Right cardiac atrium (tissue), 5 donors: Measurements from ENCODE around the gene PYCARD. TPM values are rescaled to one million over a fixed set of nuclear protein-coding genes. Genes with fewer than 3 reads are reported as not detected.

ENCODE experiments used
- ATAC-seq, 2 donors: fragments of 200-7000 bp; cut with Tn5 transposase; one replicate each; pipeline versions ENCODE4 v1.8.0 to v1.9.1; 2020; ENCODE audit warnings: moderate library complexity in 2 of 2, mild to moderate bottlenecking in 1 of 2
- DNase-seq, 3 donors: peaks; one replicate each; pipeline ENCODE4 v3.0.0-alpha.2; 2020
- H3K27ac ChIP-seq: one replicate; pipeline ENCODE4 v1.5.1; 2013; ENCODE audit warnings: mild to moderate bottlenecking, low read length, control low read depth, moderate library complexity
- H3K27me3 ChIP-seq: one replicate; pipeline ENCODE4 v1.6.1; 2013; ENCODE audit not compliant: control insufficient read depth, insufficient read depth
- H3K4me1 ChIP-seq: one replicate; pipeline ENCODE4 v1.6.1; 2013; ENCODE audit warnings: low read length; ENCODE audit not compliant: control insufficient read depth, insufficient read depth
- H3K4me3 ChIP-seq: one replicate; pipeline ENCODE4 v1.5.1; 2013; ENCODE audit warnings: low read length, control low read depth
- H3K9me3 ChIP-seq: one replicate; pipeline ENCODE4 v1.6.1; 2013; ENCODE audit warnings: low read length; ENCODE audit not compliant: control insufficient read depth
- WGBS: extraction: QIAGEN DNeasy Blood & Tissue Kit; methylation state at CpG from one replicate; pipeline ENCODE4 v1.1.7; 2013; 5-methylcytosine and 5-hydroxymethylcytosine counted together
- intact Hi-C, 4 donors: fragments of 100-400 bp; cut with DNase I; formaldehyde crosslinking; loops; one replicate each; pipeline versions ENCODE4 v1.11.0 to v1.14.0; 2022 to 2023
- polyA plus RNA-seq: library from polyadenylated mRNA; stranded (reverse); fragments of 200-250 nt; gene quantifications from one replicate; pipeline ENCODE4 v1.2.3, GENCODE V29; 2013
- total RNA-seq, 4 donors: library from RNA; stranded (reverse); fragmentation: NEBNext Ultra II Directional; extraction: Animal tissue kit (Norgen Biotek cat#: 25700); gene quantifications; one replicate each; pipeline ENCODE4 v1.2.1, GENCODE V29; 2021
- donor health status: healthy with polysubstance abuse.
- donor health status: DM: no; HTN: yes; CAD: no.
- donor health status: DM: no; HTN: no; CAD: no.
- donor health status: DM: no; HTN: yes; CAD: no; lungs with severe emphysema.
- donor health status: DM: yes; HTN: yes; CAD: no.

PYCARD gene
- total and polyA plus RNA-seq, 5 donors, result 6.6 to 13.2 (median 8.0) TPM

DNA sequence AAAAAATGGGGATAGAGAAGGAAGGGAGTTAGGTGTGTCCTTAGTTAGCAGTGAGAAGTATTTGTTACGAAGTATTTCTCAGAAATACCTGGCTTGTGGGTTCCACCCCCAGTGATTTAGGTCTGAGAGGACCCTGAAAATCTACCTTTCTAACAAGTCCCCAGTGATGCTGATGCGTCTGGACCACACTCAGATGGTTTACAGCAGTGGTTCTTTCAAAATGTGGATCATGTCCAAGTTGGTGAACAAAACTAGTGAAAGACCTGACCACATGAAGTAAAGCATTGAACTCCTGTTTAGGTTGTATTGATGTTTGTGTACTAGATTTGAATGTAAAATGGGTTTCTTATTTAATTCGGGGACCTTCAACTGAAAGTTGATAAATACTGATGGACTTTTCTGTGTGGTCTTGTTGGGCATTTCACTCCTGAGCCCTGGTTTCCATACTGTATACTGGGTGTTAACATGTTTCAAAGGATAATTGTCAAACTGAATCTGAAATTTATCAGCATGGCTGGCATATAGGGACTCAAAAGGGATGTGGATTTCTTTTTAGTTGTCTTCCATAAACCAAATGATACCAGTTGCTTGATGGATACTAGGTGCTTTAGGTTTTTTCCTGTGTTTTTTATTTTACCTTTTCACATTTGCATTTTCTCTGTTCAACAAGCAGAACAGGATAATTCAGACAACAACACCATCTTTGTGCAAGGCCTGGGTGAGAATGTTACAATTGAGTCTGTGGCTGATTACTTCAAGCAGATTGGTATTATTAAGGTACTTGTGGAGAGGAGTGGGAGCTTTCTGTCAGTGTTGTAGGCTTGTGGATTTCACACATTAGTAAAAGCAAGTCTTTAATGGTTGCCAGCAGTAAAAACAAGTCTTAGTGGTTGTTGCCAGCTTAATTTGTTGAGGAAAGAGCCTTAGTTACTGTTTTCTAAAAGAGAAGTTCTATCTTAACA, 13.8 kb downstream of the PYCARD start:
- intact Hi-C loops, result no loop called here
- Histone ChIP-seq H3K4me3 (no peak overlapping the region), H3K9me3 (no peaks in the 10 kb centered on the region), H3K4me1 (no peaks in the 10 kb centered on the region), H3K27me3 (no peaks in the 10 kb centered on the region), H3K27ac (no peak overlapping the region)
- ATAC-seq (no peak), DNase-seq (no peak)
- WGBS, result 81% methylated on average over 3 of the region's 3 CpGs

DNA sequence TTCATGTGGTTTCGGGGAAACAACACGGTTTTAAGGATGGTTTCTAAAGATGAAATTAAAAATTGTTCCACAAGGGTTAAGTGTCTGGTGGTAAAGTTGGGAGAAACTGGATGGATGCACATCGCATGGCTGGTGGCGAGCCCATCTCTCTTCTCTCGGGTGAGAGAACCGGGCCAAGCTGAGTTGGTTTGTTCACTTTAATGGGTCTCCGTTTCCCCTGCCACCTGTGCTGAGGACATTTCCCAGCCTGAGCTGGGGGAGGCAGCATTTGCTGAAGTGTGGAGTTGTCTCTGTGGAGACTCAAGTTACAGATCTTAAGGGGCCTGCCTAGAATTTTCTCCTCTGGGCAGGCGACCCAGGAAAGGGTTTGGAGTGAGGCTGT, 14.8 kb downstream of the PYCARD start:
- DNase-seq (no peak), ATAC-seq (no peak)
- intact Hi-C loops, result no loop called here
- Histone ChIP-seq H3K27me3 (no peaks in the 10 kb centered on the region), H3K9me3 (no peaks in the 10 kb centered on the region), H3K27ac (no peak overlapping the region), H3K4me3 (no peak overlapping the region), H3K4me1 (peaks cover 2% of the 10 kb centered on the region)
- 81% methylated on average over 8 of the region's 8 CpGs for WGBS

DNA sequence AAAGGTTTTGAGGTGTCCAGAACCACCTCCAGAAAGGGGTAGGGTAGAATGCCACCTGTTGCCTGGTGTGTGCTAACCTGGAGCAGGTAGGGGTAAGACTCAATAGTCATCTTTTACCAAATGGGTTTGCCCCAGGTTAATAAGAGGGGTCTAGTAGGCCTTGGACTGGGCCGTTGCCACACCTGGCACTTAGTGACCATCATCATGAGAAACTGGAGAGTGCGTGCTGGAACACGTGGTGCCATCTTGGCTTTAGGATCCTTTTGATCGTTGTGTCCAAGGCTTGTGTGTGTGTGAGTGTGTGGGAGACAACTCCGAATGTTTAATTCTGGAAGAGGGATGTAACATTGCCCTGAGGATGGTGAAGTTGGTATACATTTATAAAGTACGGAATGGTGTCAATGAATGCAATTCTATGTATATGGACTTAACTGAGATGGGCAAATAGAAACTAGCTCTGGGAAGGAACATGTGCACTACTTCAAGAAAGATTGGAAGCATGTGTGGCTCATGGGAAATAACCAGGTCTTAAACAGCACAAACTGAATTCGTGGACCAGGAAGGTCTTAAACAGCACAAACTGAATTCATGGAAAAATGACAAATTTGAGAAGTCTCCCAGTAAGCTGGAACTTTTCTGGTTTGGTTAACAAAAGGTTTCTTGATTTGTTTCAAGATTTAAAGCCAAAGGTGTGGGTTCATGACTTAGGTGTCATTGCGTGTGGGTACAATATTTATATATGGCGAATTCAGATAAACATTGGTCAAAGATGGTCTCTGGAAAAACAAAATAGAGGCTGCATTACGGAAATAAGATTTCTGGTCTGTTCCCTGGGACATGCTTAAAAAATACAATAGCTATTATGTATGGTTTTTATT, 15.4 kb downstream of the PYCARD start:
- intact Hi-C loops, result no loop called here
- no peak overlapping the region for H3K27ac ChIP-seq
- H3K4me1 ChIP-seq, result peaks cover 8% of the 10 kb centered on the region
- DNase-seq, result no peak
- no peaks in the 10 kb centered on the region for H3K27me3 ChIP-seq
- no peaks in the 10 kb centered on the region for H3K9me3 ChIP-seq
- 82% methylated on average over 10 of the region's 10 CpGs for WGBS
- no peak for ATAC-seq
- H3K4me3 ChIP-seq, result no peak overlapping the region

DNA sequence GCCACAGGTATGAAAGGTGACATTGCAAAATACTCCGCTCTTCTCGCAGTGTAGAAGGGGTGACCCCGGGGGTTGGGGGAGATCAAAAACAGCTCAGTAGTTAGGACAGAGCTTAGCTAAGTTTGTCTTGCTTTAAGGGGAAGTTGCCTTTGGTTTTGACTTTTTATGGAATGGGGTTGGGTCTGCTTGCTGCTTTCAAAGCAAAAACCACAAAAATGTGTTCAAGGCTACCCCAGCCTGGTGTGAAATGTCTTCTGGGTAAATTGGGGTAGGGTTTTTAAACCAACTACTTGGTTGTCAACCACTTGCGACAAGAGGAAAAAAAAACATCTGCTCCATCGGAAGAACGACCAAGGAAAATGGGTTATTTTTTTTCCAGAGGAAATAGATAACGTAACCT, 16.4 kb downstream of the PYCARD start:
- WGBS, result 72% methylated on average over 7 of the region's 7 CpGs
- no peaks in the 10 kb centered on the region for H3K27me3 ChIP-seq
- no peaks in the 10 kb centered on the region for H3K9me3 ChIP-seq
- no peak overlapping the region for H3K27ac ChIP-seq
- no peak overlapping the region for H3K4me3 ChIP-seq
- intact Hi-C loops, result no loop called here
- DNase-seq (no peak), ATAC-seq (no peak)
- H3K4me1 ChIP-seq, result peaks cover 8% of the 10 kb centered on the region

DNA sequence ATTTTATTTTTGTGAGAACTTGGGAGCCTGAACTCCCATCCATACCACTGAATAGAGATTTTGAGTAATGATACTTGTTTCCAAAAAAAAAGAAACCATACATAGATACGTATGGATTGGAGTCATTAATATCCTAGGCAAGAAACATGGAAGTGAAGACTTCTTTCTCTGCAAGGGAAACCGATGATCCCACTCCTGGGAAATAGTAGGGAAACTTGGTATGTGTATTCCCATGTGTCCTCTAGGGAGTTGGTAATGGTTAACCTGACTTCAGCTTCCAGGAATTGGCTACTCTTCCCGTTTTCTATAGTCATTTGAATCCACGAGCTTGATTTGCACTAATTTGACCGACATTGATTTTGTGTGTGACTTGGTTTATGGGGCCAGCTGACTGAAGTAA, 17.2 kb downstream of the PYCARD start:
- intact Hi-C loops, result no loop called here
- 63% methylated on average over 5 of the region's 5 CpGs for WGBS
- DNase-seq (no peak), ATAC-seq (no peak)
- no peak overlapping the region for H3K4me3 ChIP-seq
- no peaks in the 10 kb centered on the region for H3K9me3 ChIP-seq
- no peaks in the 10 kb centered on the region for H3K27me3 ChIP-seq
- H3K4me1 ChIP-seq, result peaks cover 8% of the 10 kb centered on the region
- H3K27ac ChIP-seq, result no peak overlapping the region

DNA sequence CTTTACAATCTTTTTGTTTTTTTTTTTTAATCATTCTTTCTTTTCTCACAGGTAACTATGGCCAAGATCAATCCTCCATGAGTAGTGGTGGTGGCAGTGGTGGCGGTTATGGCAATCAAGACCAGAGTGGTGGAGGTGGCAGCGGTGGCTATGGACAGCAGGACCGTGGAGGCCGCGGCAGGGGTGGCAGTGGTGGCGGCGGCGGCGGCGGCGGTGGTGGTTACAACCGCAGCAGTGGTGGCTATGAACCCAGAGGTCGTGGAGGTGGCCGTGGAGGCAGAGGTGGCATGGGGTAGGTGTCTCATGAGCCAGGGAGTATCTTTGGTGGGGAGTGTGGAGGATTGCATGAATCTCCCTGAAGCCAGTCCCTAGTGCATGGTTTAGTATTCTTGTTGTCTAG, 17.7 kb downstream of the PYCARD start:
- DNase-seq, result no peak

DNA sequence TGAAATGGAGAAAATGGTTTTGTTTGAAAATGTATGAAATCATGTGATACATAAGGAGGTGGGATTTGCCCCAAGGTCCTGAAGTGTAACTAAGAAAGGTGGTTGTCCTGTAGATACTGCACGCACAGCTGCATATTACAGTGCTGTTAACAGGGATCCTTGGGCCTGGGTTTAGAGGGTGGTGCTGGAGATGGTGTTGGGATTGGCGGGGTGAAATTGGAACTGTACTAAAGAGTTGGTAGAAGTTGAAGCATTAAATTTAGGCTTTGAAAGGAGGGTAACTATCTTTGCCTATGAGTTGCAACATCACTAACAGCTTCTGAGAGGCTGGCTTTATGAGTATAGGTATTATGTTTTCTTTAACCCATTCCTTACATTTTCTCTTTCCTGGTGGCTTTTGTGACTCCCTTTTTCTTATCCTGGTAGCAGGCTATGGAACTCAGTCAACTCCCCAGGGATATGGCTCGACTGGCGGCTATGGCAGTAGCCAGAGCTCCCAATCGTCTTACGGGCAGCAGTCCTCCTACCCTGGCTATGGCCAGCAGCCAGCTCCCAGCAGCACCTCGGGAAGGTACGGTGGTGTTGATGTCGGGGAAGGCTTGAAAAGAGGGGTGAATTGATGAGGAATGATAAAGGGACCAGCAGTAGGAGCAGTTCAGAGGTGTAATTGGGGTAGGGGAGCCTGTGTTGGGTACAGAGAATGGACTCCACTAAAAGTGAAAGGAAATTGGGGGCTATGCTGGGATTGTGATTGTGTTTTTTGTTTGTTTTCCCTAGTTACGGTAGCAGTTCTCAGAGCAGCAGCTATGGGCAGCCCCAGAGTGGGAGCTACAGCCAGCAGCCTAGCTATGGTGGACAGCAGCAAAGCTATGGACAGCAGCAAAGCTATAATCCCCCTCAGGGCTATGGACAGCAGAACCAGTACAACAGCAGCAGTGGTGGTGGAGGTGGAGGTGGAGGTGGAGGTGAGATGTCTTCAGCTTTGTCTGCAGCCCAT, 18.8 kb downstream of the PYCARD start:
- DNase-seq (no peak), ATAC-seq (no peak)
- H3K9me3 ChIP-seq, result no peaks in the 10 kb centered on the region
- intact Hi-C loops, result no loop called here
- no peak overlapping the region for H3K4me3 ChIP-seq
- 57% methylated on average over 10 of the region's 10 CpGs for WGBS
- no peaks in the 10 kb centered on the region for H3K27me3 ChIP-seq
- no peak overlapping the region for H3K27ac ChIP-seq
- H3K4me1 ChIP-seq, result peaks cover 8% of the 10 kb centered on the region

More for the DNA sequence above, 17.7 kb downstream of the PYCARD start:
- no peaks in the 10 kb centered on the region for H3K27me3 ChIP-seq
- peaks cover 8% of the 10 kb centered on the region for H3K4me1 ChIP-seq
- ATAC-seq, result no peak
- intact Hi-C loops, result no loop called here
- WGBS, result 93% methylated on average over 14 of the region's 14 CpGs
- no peak overlapping the region for H3K4me3 ChIP-seq
- no peak overlapping the region for H3K27ac ChIP-seq
- H3K9me3 ChIP-seq, result no peaks in the 10 kb centered on the region

DNA sequence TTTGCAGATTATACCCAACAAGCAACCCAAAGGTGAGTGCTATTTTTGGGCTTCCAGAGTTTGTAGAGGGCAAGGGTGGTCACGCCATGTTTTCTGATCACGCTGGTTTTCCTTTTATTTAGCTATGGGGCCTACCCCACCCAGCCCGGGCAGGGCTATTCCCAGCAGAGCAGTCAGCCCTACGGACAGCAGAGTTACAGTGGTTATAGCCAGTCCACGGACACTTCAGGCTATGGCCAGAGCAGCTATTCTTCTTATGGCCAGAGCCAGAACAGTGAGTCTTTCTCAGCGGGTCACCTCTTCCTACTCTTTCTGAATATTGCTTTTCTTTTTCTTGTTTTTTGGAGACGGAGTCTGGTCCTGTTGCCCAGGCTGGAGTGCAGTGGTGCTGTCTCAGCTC, 20.2 kb downstream of the PYCARD start:
- H3K27ac ChIP-seq, result no peak overlapping the region
- H3K4me3 ChIP-seq, result no peak overlapping the region
- DNase-seq, result no peak
- H3K9me3 ChIP-seq, result no peaks in the 10 kb centered on the region
- no peaks in the 10 kb centered on the region for H3K27me3 ChIP-seq
- no peak for ATAC-seq
- peaks cover 8% of the 10 kb centered on the region for H3K4me1 ChIP-seq
- intact Hi-C loops, result no loop called here
- WGBS, result 22% methylated on average over 7 of the region's 7 CpGs

DNA sequence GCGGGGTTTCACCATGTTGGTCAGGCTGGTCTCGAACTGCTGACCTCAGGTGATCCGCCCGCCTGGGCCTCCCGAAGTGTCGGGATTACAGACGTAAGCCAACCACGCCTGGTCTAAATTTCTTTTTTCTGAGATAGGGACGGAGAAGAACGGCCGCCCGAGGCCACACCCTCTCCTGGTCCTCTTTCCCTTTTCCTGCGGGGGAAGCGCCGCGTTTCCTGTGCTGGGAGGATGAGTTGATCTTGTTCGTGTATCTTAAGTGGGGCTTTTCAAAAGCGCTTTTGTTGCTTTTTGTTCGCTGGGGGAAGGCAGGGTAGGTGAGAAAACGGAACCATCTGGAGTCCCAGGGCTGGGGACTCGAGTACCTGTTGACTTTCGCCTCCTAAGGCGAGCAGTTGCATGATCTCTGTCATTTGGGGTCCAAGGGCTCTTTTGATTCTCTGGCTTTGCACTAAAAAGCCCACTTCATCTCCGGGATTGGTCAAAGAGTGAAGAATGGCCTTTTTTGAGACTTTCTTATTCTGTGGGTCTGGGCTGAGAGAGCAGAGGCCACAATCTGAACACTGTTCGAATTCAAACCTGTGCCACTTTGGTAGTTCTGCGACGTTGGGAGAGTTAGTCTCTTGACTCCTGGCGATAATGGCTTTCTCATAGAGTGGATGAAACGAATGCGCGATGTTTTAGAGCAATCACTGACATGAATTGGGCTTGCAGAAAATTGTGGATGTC, 21.3 kb downstream of the PYCARD start:
- intact Hi-C loops, result no loop called here
- peak overlapping the region; percentile 63 for H3K4me3 ChIP-seq
- peaks cover 8% of the 10 kb centered on the region for H3K4me1 ChIP-seq
- H3K27me3 ChIP-seq, result no peaks in the 10 kb centered on the region
- H3K27ac ChIP-seq, result no peak overlapping the region
- ATAC-seq (peak in 1 of 2 donors; percentile 43), DNase-seq (peak; percentile 46 to 80 (median 74))
- WGBS, result 5% methylated on average over 31 of the region's 31 CpGs
- H3K9me3 ChIP-seq, result no peaks in the 10 kb centered on the region
